K562 (cell line): Measurements from ENCODE around the gene PTGES3L. TPM values are rescaled to one million over a fixed set of nuclear protein-coding genes. Genes with fewer than 3 reads are reported as not detected.

ENCODE experiments used
- FOXJ3 ChIP-seq: sonication (generic); formaldehyde crosslinking; IDR thresholded peaks from 2 replicates; pipeline ENCODE4 v1.4.0; 2020; ENCODE audit warnings: mild to moderate bottlenecking, missing genetic modification reagents
- FOXK1 ChIP-seq: sonication (generic); formaldehyde crosslinking; IDR thresholded peaks from 2 replicates; pipeline ENCODE4 v1.8.0; 2022; ENCODE audit warnings: missing genetic modification reagents, mild to moderate bottlenecking, borderline replicate concordance
- FUS ChIP-seq: fragments of 200-400 bp; formaldehyde crosslinking; optimal IDR thresholded peaks from 2 replicates; pipeline ENCODE3; 2017; ENCODE audit warnings: low read depth, low read length
- HDAC1 ChIP-seq, 2 experiments: fragments of 450-650 bp; IDR thresholded peaks; 2 replicates each; pipeline ENCODE4 v1.6.1; 2016 to 2017; ENCODE audit warnings: inconsistent platforms in 1 of 2, mild to moderate bottlenecking in 1 of 2, moderate library complexity in 1 of 2
- HMGXB4 ChIP-seq: sonication (generic); formaldehyde crosslinking; IDR thresholded peaks from 2 replicates; pipeline ENCODE4 v1.8.1; 2023; ENCODE audit warnings: mild to moderate bottlenecking, missing genetic modification reagents
- NONO ChIP-seq, 2 experiments: fragments of 200-400 bp in 1 of 2; fragments of 450-650 bp in 1 of 2; formaldehyde crosslinking in 1 of 2; IDR thresholded peaks; 2 replicates each; pipeline ENCODE4 v1.6.1; 2017; ENCODE audit warnings: low read depth in 2 of 2, mild to moderate bottlenecking in 2 of 2, moderate library complexity in 2 of 2, low read length in 1 of 2
- PHF20 ChIP-seq: fragments of 450-650 bp; IDR thresholded peaks from 2 replicates; pipeline ENCODE4 v1.6.1; 2018; ENCODE audit not compliant: partially characterized antibody
- TRIM25 ChIP-seq: fragments of 450-650 bp; IDR thresholded peaks from 2 replicates; pipeline ENCODE4 v1.7.0; 2016; ENCODE audit warnings: borderline replicate concordance
- ZNF592 ChIP-seq: fragments of 450-650 bp; IDR thresholded peaks from 2 replicates; pipeline ENCODE4 v1.6.1; 2017; ENCODE audit warnings: antibody characterized with exemption, mild to moderate bottlenecking
- polyA plus RNA-seq, 8 experiments: library from polyadenylated mRNA; depleted of rRNA in 4 of 8; stranded (reverse) in 5 of 8; unstranded in 3 of 8; fragments of >200 nt; fragmentation: Nextera tagmentation in 2 of 8; fragmentation: Illumina TruSeq in 1 of 8; extraction: Ambion mirVana in 2 of 8; extraction: Trizol in 1 of 8; gene quantifications; 2 replicates each; pipeline versions ENCODE4 v1.2.1 to v1.2.3, GENCODE V29; 2011 to 2014; ENCODE audit warnings: inconsistent platforms in 1 of 8, missing spikeins in 1 of 8
- total RNA-seq, 7 experiments: library from RNA; depleted of rRNA in 6 of 7; stranded (reverse); fragments of >200 nt in 6 of 7; fragmentation: Illumina TruSeq in 2 of 7; extraction: Trizol in 2 of 7; gene quantifications; 2 replicates each; pipeline versions ENCODE4 v1.2.1 to v1.2.3, GENCODE V29; 2011 to 2021; ENCODE audit warnings: low replicate concordance in 1 of 7
- TF ChIP-seq, protein P1 (sequence below), 2 experiments: IDR thresholded peaks; 2 replicates each; pipeline ENCODE4 v1.6.1; 2011; ENCODE audit warnings: borderline replicate concordance in 1 of 2, control low read depth in 1 of 2, low read depth in 1 of 2, low read length in 1 of 2, mild to moderate bottlenecking in 1 of 2, mixed read lengths in 1 of 2, moderate library complexity in 1 of 2; ENCODE audit not compliant: insufficient read depth in 1 of 2, insufficient read length in 1 of 2, poor library complexity in 1 of 2, severe bottlenecking in 1 of 2; ENCODE audit errors: extremely low read depth in 1 of 2

PTGES3L gene
- total and polyA plus RNA-seq, 9 of the 15 experiments (the other 6 are each of a cell fraction or from before 2014, with no cell fraction given) = 6.0 to 16.0 (median 9.6) TPM

DNA sequence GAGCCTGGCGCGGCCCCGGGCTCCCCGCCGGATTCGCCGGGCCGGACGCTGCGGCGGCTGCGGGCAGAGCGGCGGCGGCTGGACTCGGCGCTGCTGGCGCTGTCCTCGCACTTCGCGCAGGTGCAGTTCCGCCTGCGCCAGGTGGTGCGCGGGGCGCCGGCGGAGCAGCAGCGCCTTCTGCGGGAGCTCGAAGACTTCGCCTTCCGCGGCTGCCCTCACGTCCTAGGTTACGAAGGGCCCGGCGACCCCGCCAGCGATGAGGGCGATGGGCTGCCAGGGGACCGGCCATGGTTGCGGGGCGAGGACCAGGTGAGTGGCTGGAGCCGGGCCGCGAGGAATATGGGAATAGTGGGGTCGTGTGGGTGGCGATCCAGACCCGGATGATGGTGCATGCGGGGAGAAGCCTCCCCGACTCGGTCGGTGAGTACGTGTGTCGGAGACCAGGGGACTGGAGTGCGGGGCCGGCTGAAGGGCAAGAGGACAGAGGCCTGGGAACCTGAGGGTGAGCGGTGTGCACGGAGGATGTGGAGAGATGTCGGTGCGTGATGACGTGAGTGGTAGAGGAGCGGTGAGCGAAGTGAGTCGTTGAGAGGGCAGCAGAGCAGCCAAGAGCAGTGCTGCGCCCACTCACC lies 1.0 kb upstream of the PTGES3L start (continued):
- TF ChIP-seq, protein P1, sequence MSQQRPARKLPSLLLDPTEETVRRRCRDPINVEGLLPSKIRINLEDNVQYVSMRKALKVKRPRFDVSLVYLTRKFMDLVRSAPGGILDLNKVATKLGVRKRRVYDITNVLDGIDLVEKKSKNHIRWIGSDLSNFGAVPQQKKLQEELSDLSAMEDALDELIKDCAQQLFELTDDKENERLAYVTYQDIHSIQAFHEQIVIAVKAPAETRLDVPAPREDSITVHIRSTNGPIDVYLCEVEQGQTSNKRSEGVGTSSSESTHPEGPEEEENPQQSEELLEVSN (IDR thresholded peaks at IDR 0.05; ENCODE audit: borderline replicate concordance in 1 of 2, extremely low read depth in 1 of 2, insufficient read depth in 1 of 2, insufficient read length in 1 of 2, low read depth in 1 of 2, low read length in 1 of 2, poor library complexity in 1 of 2, severe bottlenecking in 1 of 2) = peak; percentile 85 to 98
- TF ChIP-seq PHF20 = peak; percentile 47
- TF ChIP-seq HDAC1 (IDR thresholded peaks at IDR 0.05) = peak in 1 of 2 experiments; percentile 71; a peak in 2 of 4 replicates
- peak; percentile 76 for TF ChIP-seq ZNF592
- TF ChIP-seq FOXK1 (CRISPR knock-in tag) = 0 out of 2 replicates have a peak, but pooled peaks have one; percentile 30
- peak; percentile 54; the same call in 1 of the 2 replicates for TF ChIP-seq TRIM25
- TF ChIP-seq FOXJ3 (CRISPR knock-in tag) = no peak
- TF ChIP-seq NONO (IDR thresholded peaks at IDR 0.05; ENCODE audit: low read depth in 2 of 2, low read length in 1 of 2) = peak in 1 of 2 experiments; percentile 81; a peak in 2 of 4 replicates
- peak; percentile 46 for TF ChIP-seq FUS
- peak; percentile 85 for TF ChIP-seq HMGXB4
